Cardiac muscle cell (in vitro differentiated cells and primary cell): Measurements from ENCODE around the gene TRUB2. TPM values are rescaled to one million over a fixed set of nuclear protein-coding genes. Genes with fewer than 3 reads are reported as not detected.
A peak's percentile ranks its signal among the peaks of the same experiment; 100 is the strongest.
"Not testable (repeated sequence)": the region's sequence is repeated elsewhere in the genome, so short reads cannot be mapped to it uniquely, and the experiment has no call there.

ENCODE experiments used
- DNase-seq, 2 donors: peaks; one replicate each; pipeline versions ENCODE4 v3.0.0 to v3.0.0-alpha.2; 2010 to 2017; ENCODE audit warnings: low read depth in 1 of 2, low spot score in 1 of 2
- H3K27ac ChIP-seq: fragments of 200-600 bp; sonication (generic); 2 replicates; pipeline ENCODE4 v1.5.1; 2016
- H3K27me3 ChIP-seq: fragments of 200-600 bp; sonication (generic); 2 replicates; pipeline ENCODE4 v1.6.0; 2016; ENCODE audit warnings: control low read depth
- H3K36me3 ChIP-seq: fragments of 200-600 bp; sonication (generic); 2 replicates; pipeline ENCODE4 v1.5.1; 2016; ENCODE audit warnings: control low read depth
- H3K4me1 ChIP-seq: fragments of 200-600 bp; sonication (generic); 2 replicates; pipeline ENCODE4 v1.8.1; 2017; ENCODE audit warnings: low read depth, mild to moderate bottlenecking, mixed run types
- H3K4me3 ChIP-seq: fragments of 200-600 bp; sonication (generic); 2 replicates; pipeline ENCODE4 v1.5.1; 2016; ENCODE audit warnings: mild to moderate bottlenecking
- H3K9me3 ChIP-seq: fragments of 200-600 bp; sonication (generic); 2 replicates; pipeline ENCODE4 v1.5.1; 2017; ENCODE audit warnings: low read depth, mild to moderate bottlenecking, control low read depth
- polyA plus RNA-seq: library from polyadenylated mRNA; unstranded; fragments of >200 nt; fragmentation: Nextera tagmentation; extraction: Ambion mirVana; gene quantifications from 2 replicates; pipeline ENCODE4 v1.2.1, GENCODE V29; 2016
- total RNA-seq: library from RNA; depleted of rRNA; stranded (reverse); fragments of >200 nt; gene quantifications from 2 replicates; pipeline ENCODE4 v1.2.3, GENCODE V29; 2016
- TF ChIP-seq, protein P1 (sequence below): IDR thresholded peaks from 2 replicates; pipeline ENCODE4 v1.5.1; 2012; ENCODE audit warnings: low read depth, mild to moderate bottlenecking, low read length

Gene TRUB2
- total and polyA plus RNA-seq, 2 experiments from 2014 or later: 15.5 to 63.5 TPM

DNA sequence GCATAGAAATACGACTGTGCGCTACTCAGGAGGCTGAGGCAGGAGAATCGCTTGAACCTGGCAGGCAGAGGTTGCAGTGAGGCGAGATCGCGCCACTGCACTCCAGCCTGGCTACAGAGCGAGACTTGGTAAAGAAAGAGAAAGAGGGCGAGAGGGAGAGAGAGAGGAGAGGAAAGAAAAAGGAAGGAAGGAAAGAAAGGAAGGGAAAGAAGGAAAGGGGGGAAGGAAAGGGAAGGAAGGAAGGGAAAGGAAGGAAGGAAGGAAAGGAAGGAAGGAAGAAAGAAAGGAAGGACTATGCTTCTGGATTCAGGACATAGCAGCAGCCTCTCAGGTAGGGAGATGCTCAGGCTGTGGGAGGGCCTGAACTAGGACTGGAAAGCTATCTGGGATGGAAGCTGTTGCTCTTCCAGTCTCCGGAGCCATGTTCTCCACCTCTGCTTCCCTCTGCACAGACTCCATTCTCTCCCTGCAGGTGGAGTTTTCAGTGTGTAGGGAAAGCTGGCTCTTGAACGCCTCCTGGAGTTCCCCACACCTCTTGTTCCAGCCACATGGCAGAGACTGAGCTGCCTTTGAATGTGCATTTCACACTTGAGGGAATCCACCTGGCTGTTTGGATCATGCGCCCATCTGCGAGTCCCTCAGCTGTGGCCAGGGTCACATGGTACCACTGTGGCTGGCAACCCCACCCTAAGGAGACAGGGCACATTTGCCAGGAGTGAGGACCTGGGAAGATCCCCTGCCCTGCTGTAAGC, 37.0 kb downstream of the TRUB2 start:
- TF ChIP-seq, protein P1, sequence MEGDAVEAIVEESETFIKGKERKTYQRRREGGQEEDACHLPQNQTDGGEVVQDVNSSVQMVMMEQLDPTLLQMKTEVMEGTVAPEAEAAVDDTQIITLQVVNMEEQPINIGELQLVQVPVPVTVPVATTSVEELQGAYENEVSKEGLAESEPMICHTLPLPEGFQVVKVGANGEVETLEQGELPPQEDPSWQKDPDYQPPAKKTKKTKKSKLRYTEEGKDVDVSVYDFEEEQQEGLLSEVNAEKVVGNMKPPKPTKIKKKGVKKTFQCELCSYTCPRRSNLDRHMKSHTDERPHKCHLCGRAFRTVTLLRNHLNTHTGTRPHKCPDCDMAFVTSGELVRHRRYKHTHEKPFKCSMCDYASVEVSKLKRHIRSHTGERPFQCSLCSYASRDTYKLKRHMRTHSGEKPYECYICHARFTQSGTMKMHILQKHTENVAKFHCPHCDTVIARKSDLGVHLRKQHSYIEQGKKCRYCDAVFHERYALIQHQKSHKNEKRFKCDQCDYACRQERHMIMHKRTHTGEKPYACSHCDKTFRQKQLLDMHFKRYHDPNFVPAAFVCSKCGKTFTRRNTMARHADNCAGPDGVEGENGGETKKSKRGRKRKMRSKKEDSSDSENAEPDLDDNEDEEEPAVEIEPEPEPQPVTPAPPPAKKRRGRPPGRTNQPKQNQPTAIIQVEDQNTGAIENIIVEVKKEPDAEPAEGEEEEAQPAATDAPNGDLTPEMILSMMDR: no peak
- DNase-seq: no peak
- no peak overlapping the region for H3K27ac ChIP-seq
- no peaks in the 10 kb centered on the region for H3K27me3 ChIP-seq
- H3K36me3 ChIP-seq: no peaks in the 10 kb centered on the region
- H3K4me1 ChIP-seq: no peaks in the 10 kb centered on the region
- no peak overlapping the region for H3K4me3 ChIP-seq
- H3K9me3 ChIP-seq: no peaks in the 10 kb centered on the region

DNA sequence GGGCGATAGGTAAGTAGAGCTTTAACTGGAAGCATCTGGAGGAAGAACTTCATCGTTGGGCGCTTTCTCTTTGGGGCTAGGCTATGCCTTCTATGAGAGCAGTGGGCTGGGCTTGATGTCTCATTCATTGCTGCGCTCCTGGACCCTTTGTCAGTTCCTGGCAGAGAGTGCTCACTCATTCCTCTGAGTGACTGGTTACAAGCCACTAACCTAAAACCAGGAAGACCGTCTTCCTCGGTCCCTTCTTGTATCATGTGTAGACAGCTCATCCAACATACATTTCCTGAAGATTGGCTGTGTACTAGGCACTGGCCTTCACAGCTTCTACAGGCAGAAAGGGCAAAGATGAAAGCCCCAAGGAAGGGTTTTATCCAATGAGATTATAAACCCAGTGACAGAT, 39.7 kb downstream of the TRUB2 start:
- no peak overlapping the region for H3K27ac ChIP-seq
- H3K4me3 ChIP-seq: no peak overlapping the region
- TF ChIP-seq, protein P1: no peak
- no peaks in the 10 kb centered on the region for H3K27me3 ChIP-seq
- no peaks in the 10 kb centered on the region for H3K36me3 ChIP-seq
- no peaks in the 10 kb centered on the region for H3K4me1 ChIP-seq
- peak in 1 of 2 donors; percentile 43 for DNase-seq
- no peaks in the 10 kb centered on the region for H3K9me3 ChIP-seq

DNA sequence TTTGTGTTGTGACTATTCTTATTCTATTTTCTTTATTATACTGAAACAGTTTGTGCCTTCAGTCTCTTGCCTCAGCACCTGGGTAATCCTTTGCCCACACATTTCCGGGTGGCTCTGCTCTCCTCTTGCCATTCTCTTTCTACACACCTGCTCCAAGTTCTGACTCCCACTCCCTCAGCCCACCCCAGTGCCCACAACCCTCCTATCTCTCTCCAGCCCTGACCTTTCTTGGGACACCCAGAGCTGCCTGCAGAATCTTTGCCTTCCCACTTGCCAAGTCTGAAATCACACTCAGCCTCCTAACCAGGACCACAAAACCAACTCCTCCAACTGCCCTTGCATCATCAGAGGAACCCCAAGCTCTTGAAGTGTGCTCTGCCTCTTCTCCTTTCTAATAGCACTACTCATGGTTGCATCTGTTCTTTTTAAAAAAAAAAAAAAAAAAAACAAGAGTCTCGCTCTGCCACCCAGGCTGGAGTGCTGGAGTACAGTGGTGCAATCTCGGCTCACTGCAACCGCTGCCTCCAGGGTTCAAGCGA, 42.1 kb downstream of the TRUB2 start:
- Histone ChIP-seq H3K4me1 (no peaks in the 10 kb centered on the region), H3K9me3 (no peaks in the 10 kb centered on the region), H3K27ac (peak overlapping the region; percentile 23), H3K4me3 (no peak overlapping the region), H3K27me3 (no peaks in the 10 kb centered on the region), H3K36me3 (no peaks in the 10 kb centered on the region)
- peak in 1 of 2 donors; percentile 48 for DNase-seq
- TF ChIP-seq, protein P1: no peak

DNA sequence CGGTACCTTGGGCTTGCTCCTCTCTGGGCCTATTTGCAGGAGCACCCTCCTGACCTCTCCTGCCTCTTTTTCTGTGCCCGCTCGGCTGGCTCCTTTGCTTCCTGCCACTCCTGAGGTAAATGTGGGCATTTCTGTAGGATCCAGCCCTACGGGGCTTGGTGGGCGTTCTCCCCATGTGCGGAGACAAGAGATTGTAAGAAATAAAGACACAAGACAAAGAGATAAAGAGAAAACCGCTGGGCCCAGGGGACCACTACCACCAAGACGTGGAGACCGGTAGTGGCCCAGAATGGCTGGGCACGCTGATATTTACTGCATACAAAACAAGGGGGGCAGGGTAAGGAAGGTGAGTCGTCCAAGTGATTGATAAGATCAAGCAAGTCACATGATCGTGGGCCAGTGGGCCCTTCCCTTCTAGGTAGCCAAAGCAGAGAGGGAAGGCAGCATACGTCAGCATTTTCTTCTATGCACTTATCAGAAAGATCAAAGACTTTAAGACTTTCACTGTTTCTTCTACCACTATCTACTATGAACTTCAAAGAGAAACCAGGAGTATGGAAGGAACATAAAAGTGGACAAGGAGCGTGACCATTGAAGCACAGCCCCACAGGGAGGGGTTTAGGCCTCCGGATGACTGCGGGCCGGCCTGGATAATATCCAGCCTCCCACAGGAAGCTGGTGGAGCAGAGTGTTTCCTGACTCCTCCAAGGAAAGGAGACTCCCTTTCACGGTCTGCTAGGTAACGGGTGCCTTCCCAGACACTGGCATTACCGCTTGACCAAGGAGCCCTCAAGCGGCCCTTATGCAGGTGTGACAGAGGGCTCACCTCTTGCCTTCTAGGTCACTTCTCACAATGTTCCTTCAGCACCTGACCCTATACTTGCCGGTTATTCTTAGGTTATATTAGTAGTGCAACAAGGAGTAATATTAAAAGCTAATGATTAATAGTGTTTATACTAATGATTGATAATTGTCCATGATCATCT, 42.9 kb downstream of the TRUB2 start:
- not testable (repeated sequence) for H3K36me3 ChIP-seq, H3K4me3 ChIP-seq, H3K27me3 ChIP-seq

DNA sequence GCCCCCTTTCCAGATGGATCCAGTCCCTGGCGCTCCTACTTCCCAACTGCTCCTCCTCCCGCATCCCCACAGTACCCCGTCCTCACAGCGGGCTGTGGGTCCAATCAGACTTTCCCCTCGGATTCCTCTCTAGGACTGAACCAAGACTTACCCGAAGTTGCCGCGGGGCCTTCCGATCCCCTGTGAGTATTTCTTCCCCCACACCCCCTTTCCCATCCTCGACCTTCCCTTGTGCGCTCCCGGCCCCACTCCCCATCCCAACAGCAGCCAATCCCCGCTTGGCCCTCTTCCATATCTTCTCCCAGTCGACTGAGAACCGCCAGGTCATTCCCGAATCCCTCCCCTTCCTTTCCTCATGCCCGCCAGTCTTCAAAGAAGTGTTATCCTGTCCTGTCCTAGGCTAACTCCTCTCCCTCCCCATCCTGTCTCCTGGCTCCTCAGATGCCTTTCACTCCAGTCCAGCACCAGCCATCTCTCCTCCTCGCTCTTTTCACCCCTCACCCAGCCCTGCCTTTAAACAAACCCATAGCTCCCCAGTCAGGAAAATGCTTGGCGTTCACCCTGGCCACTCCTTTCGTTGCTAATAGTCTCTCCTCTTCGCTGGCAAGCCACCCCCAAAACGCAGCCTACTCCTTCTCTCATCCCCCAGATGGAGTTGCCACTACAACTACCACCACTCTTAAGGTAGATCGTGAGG, 45.5 kb downstream of the TRUB2 start:
- no peaks in the 10 kb centered on the region for H3K4me1 ChIP-seq
- DNase-seq: peak; percentile 52 to 54
- H3K9me3 ChIP-seq: no peaks in the 10 kb centered on the region
- TF ChIP-seq, protein P1: no peak
- H3K27me3 ChIP-seq: no peaks in the 10 kb centered on the region
- peak overlapping the region; percentile 96 for H3K4me3 ChIP-seq
- H3K27ac ChIP-seq: peak overlapping the region; percentile 54
- peaks cover 14% of the 10 kb centered on the region for H3K36me3 ChIP-seq

More for the DNA sequence above, 42.9 kb downstream of the TRUB2 start:
- peak in 1 of 2 donors; percentile 69 for DNase-seq
- H3K27ac ChIP-seq, H3K4me1 ChIP-seq, H3K9me3 ChIP-seq: not testable (repeated sequence)
